Measurements from ENCODE around the gene EFS.

- TF ChIP-seq CTCF (IDR thresholded peaks at IDR 0.05; ENCODE audit: low read length), result no peak
- no peak for TF ChIP-seq EZH2 (optimal IDR thresholded peaks at IDR 0.05; ENCODE audit: low read depth, low read length)
Measured at GRCh38 chr14:23323838-23324454, 41.0 kb downstream of the EFS start.

Measured in MM.1S (cell line).